Caco-2 (cell line): ENCODE results near the gene SLC39A10. TPM values are rescaled to one million over a fixed set of nuclear protein-coding genes. Genes with fewer than 3 reads are reported as not detected.

Experiments used
- BruUV-seq: library from RNA; stranded (reverse); fragments of 400-500 nt; replicated peaks from 2 replicates; lab custom pipeline; 2021; lab: Mats Ljungman, UMichigan
- CTCF ChIA-PET: fragments of 300-600 bp; sonication (Branson Sonifier 250); formaldehyde crosslinking; loops from one replicate; lab custom pipeline; 2022; ENCODE audit warnings: antibody characterized with exemption; lab: Charles Lee
- POLR2A ChIA-PET: fragments of 300-600 bp; sonication (Branson Sonifier 250); formaldehyde crosslinking; loops from one replicate; lab custom pipeline; 2022; ENCODE audit warnings: antibody characterized with exemption; lab: Charles Lee
- DNase-seq, 2 experiments: peaks; one replicate each; pipeline versions ENCODE4 v3.0.0 to v3.0.0-alpha.2; 2020 to 2022
- H3K27me3 ChIP-seq: replicated peaks from 2 replicates; pipeline ENCODE4 v1.6.0; 2011; ENCODE audit warnings: low read length; ENCODE audit not compliant: control insufficient read depth, insufficient read depth
- H3K36me3 ChIP-seq: 2 replicates; pipeline ENCODE4 v1.5.1; 2011; ENCODE audit warnings: low read length; ENCODE audit not compliant: control insufficient read depth, insufficient read depth
- H3K4me1 ChIP-seq: fragments of 250-450 bp; sonication (Bioruptor Pico); 2 replicates; pipeline ENCODE4 v1.5.1; 2020; ENCODE audit warnings: mild to moderate bottlenecking
- H3K4me3 ChIP-seq: 2 replicates; pipeline ENCODE4 v1.5.1; 2011; ENCODE audit warnings: low read depth, mild to moderate bottlenecking, control low read depth, low read length
- H3K9me3 ChIP-seq: fragments of 250-450 bp; sonication (Bioruptor Pico); 2 replicates; pipeline ENCODE4 v1.5.1; 2020; ENCODE audit warnings: mild to moderate bottlenecking, moderate library complexity
- H3K27ac Mint-ChIP-seq: one replicate; pipeline ENCODE4 v1.8.0; 2022; ENCODE audit warnings: mixed read lengths; ENCODE audit not compliant: unreplicated experiment
- H3K27me3 Mint-ChIP-seq: one replicate; pipeline ENCODE4 v1.8.0; 2022; ENCODE audit warnings: mixed read lengths; ENCODE audit not compliant: insufficient read depth, unreplicated experiment
- H3K36me3 Mint-ChIP-seq: one replicate; pipeline ENCODE4 v1.8.0; 2022; ENCODE audit warnings: mild to moderate bottlenecking, mixed read lengths; ENCODE audit not compliant: insufficient read depth, unreplicated experiment
- H3K4me1 Mint-ChIP-seq: one replicate; pipeline ENCODE4 v1.8.0; 2022; ENCODE audit warnings: low read depth, mixed read lengths; ENCODE audit not compliant: unreplicated experiment
- H3K4me3 Mint-ChIP-seq: one replicate; pipeline ENCODE4 v1.8.0; 2022; ENCODE audit warnings: mild to moderate bottlenecking, moderate library complexity, mixed read lengths; ENCODE audit not compliant: unreplicated experiment
- H3K9me3 Mint-ChIP-seq: one replicate; pipeline ENCODE4 v1.8.0; 2022; ENCODE audit warnings: mixed read lengths; ENCODE audit not compliant: unreplicated experiment
- CTCF ChIP-seq, 2 experiments: fragments of 200-600 bp in 1 of 2; IDR thresholded peaks; 1 replicate in 1 of 2; 2 replicates in 1 of 2; pipeline versions ENCODE4 v1.5.1 to v1.8.0; 2011 to 2022; ENCODE audit warnings: antibody characterized with exemption in 1 of 2, control low read depth in 1 of 2, inconsistent platforms in 1 of 2, low read depth in 1 of 2, low read length in 1 of 2, mild to moderate bottlenecking in 1 of 2, moderate library complexity in 1 of 2; ENCODE audit not compliant: insufficient read depth in 1 of 2, severe bottlenecking in 1 of 2, unreplicated experiment in 1 of 2
- intact Hi-C: fragments of 100-400 bp; cut with micrococcal nuclease; formaldehyde crosslinking; loops from one replicate; pipeline ENCODE4 v1.10.0; 2022; ENCODE audit not compliant: unreplicated experiment
- total RNA-seq: library from RNA; stranded (reverse); gene quantifications from 2 replicates; pipeline ENCODE4 v1.2.3, GENCODE V29; 2022

SLC39A10 gene
- total RNA-seq, 1 experiment from 2014 or later = 45.5 TPM

- H3K4me1 ChIP-seq = no peaks in the 10 kb centered on the region
- no peak for DNase-seq
- Mint-ChIP-seq H3K9me3 (peaks cover 29% of the 10 kb centered on the region), H3K4me1 (no peaks in the 10 kb centered on the region), H3K27me3 (no peaks in the 10 kb centered on the region), H3K36me3 (peaks cover 10% of the 10 kb centered on the region), H3K4me3 (no peak overlapping the region), H3K27ac (no peak overlapping the region)
- TF ChIP-seq CTCF (IDR thresholded peaks at IDR 0.05; ENCODE audit: insufficient read depth in 1 of 2, low read depth in 1 of 2, low read length in 1 of 2, severe bottlenecking in 1 of 2, unreplicated experiment in 1 of 2) = no peak
- BruUV-seq = no TSS peak
- ChIA-PET POLR2A (no interaction called here), CTCF (no interaction called here)
- no peaks in the 10 kb centered on the region for H3K27me3 ChIP-seq
- no peak overlapping the region for H3K4me3 ChIP-seq
- peaks cover 5% of the 10 kb centered on the region; the same call in 1 of the 2 replicates for H3K9me3 ChIP-seq
- intact Hi-C loops = no loop called here
- no peaks in the 10 kb centered on the region for H3K36me3 ChIP-seq
Measured at GRCh38 chr2:195695002-195695631, 38.1 kb downstream of the SLC39A10 start.

- no TSS peak for BruUV-seq
- Mint-ChIP-seq H3K27ac (no peak overlapping the region), H3K36me3 (peaks cover 6% of the 10 kb centered on the region), H3K27me3 (no peaks in the 10 kb centered on the region), H3K4me3 (no peak overlapping the region), H3K9me3 (peaks cover 31% of the 10 kb centered on the region), H3K4me1 (no peaks in the 10 kb centered on the region)
- Histone ChIP-seq H3K4me3 (no peak overlapping the region), H3K27me3 (no peaks in the 10 kb centered on the region), H3K36me3 (no peaks in the 10 kb centered on the region), H3K4me1 (no peaks in the 10 kb centered on the region), H3K9me3 (peaks cover 7% of the 10 kb centered on the region; the same call in 1 of the 2 replicates)
- TF ChIP-seq CTCF (IDR thresholded peaks at IDR 0.05; ENCODE audit: insufficient read depth in 1 of 2, low read depth in 1 of 2, low read length in 1 of 2, severe bottlenecking in 1 of 2, unreplicated experiment in 1 of 2) = no peak
- CTCF ChIA-PET = no interaction called here
- intact Hi-C loops = no loop called here
- DNase-seq = no peak
- POLR2A ChIA-PET = no interaction called here
Measured at GRCh38 chr2:195696012-195696411, 39.0 kb downstream of the SLC39A10 start.

GRCh38 chr2:195697681-195698220, 40.7 kb downstream of the SLC39A10 start:
- no peak overlapping the region for H3K4me3 ChIP-seq
- peaks cover 27% of the 10 kb centered on the region for H3K9me3 Mint-ChIP-seq
- ChIA-PET POLR2A (no interaction called here), CTCF (no interaction called here)
- no peak for TF ChIP-seq CTCF (IDR thresholded peaks at IDR 0.05; ENCODE audit: insufficient read depth in 1 of 2, low read depth in 1 of 2, low read length in 1 of 2, severe bottlenecking in 1 of 2, unreplicated experiment in 1 of 2)
- H3K27me3 ChIP-seq = no peaks in the 10 kb centered on the region
- H3K27me3 Mint-ChIP-seq = no peaks in the 10 kb centered on the region
- H3K36me3 Mint-ChIP-seq = no peaks in the 10 kb centered on the region
- H3K4me1 Mint-ChIP-seq = no peaks in the 10 kb centered on the region
- H3K9me3 ChIP-seq = peaks cover 7% of the 10 kb centered on the region; the same call in 1 of the 2 replicates
- no peak for DNase-seq
- BruUV-seq = no TSS peak
- no peak overlapping the region for H3K4me3 Mint-ChIP-seq
- H3K4me1 ChIP-seq = no peaks in the 10 kb centered on the region
- H3K36me3 ChIP-seq = no peaks in the 10 kb centered on the region
- intact Hi-C loops = no loop called here
- no peak overlapping the region for H3K27ac Mint-ChIP-seq
